ENCODE data around the gene ADAM33. TPM values are rescaled to one million over a fixed set of nuclear protein-coding genes. Genes with fewer than 3 reads are reported as not detected.

ADAM33 gene
- total RNA-seq, 1 experiment from 2014 or later, result not detected

DNA sequence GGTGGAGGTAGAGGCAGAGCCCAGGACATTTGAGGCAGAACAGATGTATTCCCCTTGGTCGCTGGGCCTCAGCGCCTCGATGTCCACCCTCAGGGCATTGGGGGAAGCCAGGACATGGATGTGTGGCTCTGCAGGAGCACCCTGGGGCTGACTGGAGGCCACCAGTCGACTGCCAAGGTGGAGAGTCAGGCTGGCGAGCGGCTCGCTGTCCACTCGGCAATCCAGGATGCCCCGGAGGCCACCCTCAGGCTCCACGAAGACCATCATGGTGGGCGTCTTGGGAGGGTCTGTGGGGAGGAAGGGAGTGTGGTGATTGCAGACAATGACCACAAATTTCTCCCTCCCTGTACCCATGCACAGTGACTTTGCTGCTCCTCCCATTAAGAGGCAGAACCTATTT is 8.2 kb upstream of the ADAM33 start:
- DNase-seq (ENCODE audit: low spot score), result no peak

DNA sequence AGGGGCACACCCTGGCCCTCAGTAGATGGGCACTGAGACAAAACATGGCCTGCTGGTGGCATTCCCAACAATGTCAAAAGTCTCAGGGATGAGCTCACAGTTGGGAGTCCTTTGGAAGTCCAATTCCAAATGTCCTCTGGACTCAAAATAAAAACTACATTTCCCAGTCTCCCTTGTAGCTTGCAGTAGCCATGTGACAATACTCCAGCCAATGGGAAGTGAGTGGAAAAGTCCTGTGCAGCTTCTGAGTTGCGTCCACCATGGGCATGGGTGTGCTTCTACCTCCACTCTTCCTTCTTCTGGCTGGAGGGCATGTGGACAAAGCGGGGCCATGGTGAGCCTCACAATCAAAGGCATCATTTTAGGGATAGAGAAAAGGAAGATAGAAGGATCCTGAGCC is 5.8 kb upstream of the ADAM33 start:
- peak; percentile 29 for DNase-seq (ENCODE audit: low spot score)

DNA sequence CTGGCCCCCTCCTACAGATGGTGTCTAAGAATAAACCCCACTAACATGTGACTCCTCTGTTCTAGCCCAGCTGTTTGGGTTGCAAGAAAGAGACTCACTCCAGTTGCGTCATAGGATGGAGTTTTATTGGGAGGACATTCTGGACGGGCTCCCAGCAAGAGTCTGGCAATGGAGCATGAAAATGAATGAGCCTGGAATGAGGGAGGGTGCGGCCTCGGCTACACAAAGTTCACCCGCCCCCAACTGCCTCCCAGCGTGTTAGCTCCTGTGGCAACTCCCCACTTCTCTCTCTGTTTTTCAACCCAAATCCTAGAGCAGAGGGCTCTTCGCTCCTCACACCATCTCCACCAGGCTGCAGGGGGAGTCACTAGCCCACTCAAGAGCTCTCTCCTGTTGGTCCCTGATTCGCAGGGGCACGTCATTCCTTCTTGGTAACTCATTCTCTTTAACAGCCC is 5.1 kb upstream of the ADAM33 start:
- DNase-seq (ENCODE audit: low spot score), result peak; percentile 46

DNA sequence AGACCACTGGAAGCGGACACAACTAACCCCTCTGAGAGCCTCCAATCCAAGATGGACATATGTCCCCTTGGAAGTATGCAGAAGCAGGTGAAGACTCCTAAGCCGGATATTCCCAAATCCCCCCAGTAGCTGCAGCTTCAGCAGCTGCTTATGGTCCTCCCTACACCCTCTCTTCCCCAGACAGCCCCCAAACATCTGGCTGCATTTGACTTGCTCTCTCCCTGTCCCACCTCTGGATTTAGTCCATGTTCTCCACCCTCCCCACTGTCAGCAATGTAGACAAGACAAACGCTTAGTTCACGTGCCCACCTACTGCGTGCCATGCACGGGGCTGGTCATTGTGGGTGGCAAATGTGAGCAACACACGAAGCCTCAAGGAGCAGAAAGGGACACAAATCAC is 4.6 kb upstream of the ADAM33 start:
- no peak for DNase-seq (ENCODE audit: low spot score)

DNA sequence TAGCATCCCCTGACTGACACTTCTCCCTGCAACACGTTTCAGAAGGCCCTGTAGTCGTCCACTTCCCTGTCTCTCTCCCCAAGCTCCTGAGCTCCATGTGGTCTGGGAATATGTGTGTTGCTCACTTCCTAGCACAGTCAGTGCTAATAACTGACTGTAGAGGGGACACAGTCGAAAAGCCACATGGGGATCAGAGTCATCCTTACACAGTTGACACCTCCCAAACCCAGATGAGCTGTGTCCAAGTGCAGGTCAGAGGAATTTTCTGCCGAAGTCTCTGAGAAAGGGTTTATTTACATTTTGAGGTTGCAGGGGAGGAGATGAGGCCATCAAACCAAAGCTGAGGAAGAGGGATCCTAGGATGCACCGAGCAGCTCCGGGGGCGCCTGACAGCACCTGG is 3.5 kb upstream of the ADAM33 start:
- no peak for DNase-seq (ENCODE audit: low spot score)

DNA sequence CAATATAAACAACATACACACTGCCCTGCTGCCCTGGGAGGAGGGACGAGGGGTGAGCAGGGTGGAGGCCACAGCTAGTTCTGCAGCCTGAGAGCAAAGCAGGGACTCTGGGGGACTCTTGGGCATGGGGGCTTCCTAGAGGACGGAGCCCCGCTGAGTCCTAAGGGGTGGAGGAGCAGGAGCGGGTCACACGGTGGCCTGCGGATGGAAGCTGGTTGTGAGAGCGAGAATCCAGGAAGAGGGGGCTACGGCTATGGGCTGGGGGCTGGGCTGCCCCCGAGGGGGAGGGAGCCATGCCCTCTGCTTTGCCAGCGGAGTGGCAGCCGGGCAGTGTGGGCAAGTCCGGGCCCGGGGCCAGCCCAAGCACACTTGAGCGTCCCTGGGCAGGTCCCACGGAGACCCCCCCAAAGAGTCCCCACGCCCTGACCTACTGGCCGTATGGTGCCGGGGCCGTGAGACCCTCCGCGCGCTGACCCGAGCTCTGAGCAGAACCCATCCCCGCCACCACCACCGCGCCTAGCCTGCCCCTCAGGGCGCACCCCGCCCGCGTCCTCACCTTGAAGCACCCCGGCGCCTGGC is 369 bp downstream of the ADAM33 start:
- DNase-seq (ENCODE audit: low spot score), result no peak

DNA sequence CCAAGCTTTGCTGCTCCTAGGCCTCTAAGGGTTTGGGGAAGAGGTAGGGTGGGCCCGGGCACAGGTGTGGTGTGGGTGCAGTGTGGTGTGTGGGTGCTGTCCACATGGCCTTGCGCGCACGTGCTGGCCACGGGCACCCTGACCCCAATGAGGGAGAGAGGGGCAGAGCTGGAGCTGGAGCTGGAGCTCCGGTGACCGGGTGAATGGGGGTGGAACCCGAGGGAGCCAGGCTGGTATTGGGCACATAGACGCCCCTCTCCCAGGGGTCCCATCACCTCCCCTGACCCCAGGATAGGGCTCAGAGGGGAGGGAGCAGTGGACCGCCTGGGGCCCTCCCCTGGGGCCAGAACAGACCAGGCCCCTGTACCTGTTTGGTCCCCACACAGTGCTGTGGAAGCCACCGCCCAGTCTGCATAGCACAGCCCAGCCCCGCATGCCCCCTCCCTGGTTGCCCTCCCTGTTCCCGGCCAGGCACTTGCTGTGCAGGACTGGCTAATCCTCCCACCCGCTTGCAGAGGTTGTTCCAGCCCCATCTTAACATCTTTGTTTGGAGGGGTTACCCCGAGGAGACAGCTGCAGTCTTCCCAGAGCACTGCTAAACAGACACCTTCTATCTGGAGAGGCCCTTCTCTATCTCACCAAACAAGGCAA is 984 bp downstream of the ADAM33 start:
- DNase-seq (ENCODE audit: low spot score), result no peak

DNA sequence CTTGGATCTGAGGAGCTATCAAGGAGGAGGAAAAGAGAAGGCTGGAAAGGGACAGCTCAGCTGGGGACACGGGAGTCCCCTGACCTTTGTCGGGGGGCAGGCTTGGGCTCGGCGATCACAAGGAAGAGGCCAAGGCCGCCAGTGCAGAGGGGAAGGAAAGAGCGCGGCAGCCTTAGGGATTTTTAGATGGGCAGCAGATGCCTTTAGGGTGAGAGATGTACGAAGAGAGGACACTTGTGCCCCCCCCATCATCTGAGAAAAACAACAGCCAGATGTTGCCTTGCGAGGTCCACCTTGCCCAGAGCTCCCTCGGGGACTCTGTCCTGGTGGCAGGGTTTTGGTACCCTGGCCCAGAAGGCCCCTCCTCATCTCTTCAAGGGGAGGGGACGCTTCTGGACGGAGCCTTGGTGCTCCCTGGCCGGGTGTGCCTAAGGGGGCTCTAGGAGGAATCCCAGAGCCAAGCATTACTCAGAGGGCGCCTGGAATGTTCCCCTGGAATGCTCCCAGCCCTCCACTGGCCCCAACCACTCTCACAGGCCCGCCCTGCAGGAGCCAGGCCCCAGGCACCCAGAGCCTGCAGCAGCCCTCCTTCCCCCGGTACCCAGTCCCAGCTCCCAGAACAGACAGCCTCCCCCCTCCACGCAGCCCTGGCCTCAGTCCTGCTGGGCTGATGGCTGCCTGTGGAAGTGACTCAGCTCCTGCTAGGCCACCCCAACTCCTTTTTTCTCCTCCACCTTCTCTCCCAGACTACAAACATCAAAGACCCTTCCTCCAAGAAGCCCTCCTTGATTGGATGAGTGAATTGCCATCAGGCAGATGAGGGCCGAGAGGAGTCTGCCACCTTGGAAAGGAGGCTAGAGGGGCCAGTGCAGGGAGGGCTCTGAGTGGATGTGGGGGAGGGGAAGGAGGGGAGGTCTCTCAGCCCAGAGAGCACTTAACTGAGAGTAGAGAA is 1.8 kb downstream of the ADAM33 start:
- DNase-seq (ENCODE audit: low spot score), result peak; percentile 14

DNA sequence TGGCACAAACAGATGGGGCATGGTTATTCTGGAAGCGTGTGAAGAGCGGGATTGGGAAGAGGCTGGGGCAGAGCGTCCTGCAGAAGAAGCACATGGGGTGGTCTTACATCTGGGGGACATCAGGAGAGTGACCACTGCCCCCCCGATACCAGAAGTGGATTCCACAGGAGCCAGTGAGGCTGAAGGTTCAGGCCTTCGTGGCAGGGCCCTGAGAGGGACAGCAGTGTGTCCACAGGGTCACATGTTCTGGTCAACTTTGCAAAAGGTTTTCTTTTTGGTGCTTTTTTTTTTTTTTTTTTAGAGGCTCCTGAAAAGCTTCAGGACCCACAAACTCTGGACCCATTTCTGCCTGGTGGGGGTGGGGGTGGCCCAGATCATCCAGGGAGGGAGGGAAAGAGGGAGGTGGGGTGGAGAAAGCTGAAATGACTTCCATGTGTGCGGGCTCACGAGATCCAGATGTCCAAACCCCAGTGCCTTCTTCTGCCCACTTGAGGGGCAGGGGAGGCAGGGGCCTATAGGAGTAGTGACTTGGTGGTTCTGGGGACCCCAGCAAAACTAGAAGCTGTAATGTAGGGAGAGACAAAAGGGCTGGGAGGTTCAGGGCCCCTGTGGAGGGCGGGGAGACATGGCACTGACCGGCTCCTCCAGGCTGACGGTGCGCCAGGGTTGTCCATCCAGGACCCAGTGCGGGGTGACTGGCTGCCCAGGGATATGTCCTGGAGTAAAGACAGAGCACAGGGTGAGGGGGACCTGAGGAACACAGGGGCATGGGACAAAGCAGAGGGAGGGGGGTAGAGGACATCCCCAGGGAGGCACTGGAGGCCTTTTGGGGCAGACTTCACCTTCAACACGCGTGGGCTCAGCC is 2.7 kb downstream of the ADAM33 start:
- no peak for DNase-seq (ENCODE audit: low spot score)

DNA sequence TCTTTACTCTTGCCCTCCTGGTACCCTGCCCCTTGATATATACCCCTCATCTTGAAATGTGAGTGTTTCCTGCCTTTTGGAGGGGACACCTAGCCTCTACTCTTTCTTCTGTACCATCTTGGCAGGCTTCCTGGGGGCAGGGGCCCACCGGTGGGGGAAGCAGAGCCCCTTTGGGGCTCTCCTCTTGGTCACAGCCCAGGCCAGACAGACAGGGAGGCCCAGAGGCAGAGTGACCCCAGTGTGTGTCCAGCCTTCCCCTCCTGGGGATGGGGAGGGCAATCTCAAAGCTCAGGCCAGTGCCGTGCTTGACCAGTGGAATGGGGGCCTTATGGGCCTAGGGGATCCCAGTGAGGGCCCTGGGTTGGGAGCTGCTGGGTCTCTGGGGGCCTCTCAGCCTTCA is 3.6 kb downstream of the ADAM33 start:
- DNase-seq (ENCODE audit: low spot score), result no peak

DNA sequence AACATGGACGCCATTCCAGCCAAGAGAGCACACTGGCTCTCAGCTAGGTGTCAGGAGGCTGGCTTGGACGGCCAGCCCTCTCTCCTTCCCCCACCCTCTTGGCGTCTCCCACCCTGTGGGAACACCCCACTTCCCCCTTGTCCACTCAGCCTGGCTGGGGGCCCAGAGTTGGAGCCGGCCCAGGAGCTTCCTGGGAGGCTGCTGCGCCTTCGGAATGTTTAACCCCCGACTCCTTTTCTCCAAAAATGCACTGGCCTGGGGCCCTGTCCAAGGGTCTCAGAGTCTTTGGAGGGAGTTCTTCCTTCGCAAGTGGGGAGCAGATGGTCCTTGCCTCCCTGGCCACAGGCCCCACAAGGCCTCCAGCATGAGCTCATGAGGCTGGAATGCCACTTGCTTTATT is 4.1 kb downstream of the ADAM33 start:
- no peak for DNase-seq (ENCODE audit: low spot score)

DNA sequence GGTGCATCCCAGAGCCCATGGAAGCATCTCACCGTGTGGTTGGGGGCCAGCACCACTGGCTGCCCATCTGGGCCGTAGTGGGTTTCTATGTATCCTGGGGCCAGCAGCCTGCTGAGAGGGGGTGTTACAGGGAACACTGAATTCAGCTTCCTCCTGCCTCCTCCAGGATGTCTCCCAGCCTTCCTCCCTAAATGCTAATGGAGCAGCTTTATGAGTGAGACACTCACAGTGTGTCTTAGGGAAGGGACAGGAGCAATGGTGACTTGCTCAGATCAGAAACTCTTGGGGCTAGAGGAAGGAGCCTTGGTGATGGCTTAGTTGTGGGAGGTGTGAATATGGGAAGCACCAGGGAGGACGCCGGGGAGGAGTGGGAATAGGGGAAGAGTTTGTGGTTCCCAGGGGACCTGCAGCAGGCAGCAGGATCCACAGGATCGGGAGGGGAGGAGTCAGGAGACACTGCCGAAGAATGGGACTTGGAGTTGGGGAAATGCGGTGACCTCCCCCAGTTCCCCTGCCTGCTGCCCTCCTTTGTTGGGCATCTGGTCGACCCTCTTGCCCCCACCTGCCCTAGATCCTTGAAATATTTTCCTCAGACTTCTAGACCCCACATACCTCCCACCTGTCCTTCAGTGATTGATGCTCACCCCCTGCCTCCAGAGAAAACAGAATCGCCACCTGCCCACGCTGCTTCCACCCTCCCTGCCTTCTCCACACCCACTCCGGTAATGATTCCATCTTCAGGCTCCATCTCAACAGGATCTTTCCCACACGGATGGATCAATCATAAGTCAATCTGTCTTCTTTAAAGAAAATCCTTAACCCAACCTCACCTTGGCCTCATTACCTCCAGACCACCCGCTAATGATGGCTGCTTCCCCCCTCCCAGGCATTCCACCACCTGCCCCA is 6.6 kb downstream of the ADAM33 start:
- DNase-seq (ENCODE audit: low spot score), result no peak

DNA sequence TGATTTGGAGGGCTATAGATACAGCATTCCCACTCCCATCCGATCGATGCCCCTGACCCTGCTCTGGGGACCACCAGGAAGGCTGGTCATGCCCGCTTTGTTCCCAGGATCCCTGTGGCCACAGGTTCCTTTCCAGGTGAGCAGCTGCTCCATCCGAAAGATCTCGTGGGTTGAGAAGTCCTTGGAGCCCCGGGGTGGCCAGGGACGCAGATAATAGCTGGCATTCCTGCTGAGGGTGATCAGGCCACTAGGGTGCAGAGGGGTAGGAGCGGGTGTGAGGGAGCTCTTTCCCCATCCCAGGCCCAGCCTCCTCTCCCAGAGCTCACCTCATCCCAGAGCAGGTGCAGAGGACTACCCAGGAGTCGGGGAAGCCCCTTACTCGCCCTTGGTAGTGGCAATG is 7.4 kb downstream of the ADAM33 start:
- no peak for DNase-seq (ENCODE audit: low spot score)

DNA sequence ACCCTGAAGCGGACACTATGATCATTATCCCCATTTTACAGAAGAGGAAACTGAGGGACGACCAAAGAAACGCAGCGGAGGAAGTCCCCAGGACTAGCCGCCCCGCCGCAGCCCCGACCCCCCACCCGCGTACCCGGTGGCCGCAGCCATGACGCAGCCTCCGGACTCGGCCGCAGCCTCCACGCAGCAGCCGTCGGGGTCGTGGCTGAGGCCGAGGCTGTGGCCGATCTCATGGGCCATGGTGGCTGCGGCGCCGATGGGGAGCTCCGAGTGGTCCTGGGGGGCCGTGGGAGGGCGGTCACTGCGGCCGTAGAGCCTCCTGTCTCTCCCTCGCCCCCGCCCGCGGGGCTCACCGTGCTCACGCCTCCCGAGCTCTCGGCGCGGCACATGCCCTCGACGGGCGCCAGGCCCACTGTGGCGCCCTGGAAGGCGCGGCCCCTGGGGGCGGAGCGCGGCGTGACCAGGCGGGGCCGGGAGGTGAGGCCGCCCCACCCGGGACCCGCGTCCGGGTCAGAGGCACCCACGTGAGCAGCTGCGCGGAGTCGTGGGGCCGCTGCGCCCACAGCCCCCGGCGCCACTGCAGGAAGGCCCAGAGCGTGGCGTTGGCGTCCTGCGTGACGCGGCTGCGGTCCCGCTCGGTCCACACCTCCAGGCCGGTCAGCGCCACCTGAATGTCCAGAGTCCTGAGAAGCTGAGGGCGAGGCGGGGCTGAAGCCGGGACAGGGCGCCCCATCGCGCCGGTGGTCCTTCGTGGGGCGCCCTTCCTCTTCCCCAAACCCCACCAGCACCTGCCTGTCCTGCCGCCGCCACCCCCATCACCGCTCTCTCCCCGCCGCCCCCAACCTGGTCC is 8.4 kb downstream of the ADAM33 start:
- no peak for DNase-seq (ENCODE audit: low spot score)

DNA sequence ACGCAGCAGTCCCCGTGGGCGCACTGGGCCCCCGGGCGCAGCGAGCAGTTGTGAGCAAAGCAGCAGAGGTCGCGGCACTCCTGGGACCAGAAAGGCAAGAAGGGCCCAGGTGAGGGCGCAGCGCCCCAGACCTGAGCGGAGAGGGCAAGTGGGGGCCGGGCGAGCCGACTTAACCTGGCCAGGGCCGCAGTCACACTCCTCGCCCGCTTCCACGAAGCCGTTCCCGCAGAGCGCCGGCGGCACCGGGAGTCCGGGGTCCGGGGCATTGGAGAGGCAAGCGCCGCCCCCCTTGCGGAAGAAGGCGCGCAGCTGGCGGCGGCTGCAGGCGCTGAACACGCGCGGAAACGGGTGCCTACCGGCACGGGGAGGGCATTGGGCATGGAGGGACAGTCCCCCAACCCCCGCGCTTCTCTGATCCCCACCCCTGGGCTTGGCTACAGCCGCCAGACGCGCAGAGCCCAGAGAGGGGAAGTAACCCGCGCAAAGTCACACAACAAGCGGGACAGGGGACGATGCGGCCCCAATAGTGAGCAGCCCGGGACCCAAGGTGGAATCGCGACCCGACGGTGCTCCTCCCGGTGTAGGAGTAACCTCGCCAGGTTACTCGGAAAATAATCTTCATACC is 9.2 kb downstream of the ADAM33 start:
- DNase-seq (ENCODE audit: low spot score), result no peak

DNA sequence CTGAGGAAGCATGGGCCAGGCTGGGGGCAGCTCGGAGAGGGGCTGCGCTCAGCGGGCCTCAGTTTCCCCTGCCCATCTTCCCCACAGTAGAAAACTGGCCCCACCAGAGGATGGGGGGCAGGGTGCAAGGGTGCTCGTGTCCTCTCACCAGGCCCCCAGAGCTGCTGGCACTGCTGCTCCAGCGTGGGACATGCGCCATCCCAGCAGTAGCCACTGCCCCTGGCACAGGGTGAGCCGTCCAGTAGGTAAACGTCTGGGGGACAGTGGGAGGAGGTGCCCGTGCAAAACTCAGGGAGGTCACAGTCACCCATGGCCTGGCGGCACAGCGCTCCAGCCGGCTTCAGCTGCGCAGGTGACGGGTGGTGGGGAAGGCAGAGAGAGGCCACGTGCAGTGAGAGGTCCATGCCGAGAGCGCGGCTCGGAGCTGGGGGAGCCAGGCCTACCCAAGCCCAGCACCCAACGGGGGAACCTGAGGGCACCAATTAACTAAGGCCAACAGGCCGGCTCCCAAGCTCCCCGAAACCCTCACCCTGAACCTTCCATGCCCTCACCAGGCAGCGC is 9.7 kb downstream of the ADAM33 start:
- DNase-seq (ENCODE audit: low spot score), result no peak

DNA sequence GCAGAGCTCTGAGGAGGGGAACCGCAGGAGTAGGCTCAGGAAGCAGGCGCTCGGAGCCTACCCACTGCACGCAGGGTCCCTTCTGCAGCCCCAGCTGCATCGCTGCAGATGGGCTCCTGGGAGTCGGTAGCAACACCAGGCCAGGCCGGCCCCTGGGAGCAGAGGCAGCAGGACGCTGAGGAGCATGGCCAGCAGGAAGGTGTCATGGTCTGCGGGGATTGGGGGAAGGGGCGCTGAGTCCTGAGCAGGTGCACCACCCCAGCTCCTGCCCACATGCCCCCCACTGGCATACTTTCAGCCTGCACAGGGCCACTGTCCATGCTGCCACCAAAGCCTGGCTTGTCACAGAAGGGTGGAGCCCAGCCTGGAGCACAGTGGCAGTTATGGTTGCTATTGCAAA is 10.9 kb downstream of the ADAM33 start:
- DNase-seq (ENCODE audit: low spot score), result no peak

DNA sequence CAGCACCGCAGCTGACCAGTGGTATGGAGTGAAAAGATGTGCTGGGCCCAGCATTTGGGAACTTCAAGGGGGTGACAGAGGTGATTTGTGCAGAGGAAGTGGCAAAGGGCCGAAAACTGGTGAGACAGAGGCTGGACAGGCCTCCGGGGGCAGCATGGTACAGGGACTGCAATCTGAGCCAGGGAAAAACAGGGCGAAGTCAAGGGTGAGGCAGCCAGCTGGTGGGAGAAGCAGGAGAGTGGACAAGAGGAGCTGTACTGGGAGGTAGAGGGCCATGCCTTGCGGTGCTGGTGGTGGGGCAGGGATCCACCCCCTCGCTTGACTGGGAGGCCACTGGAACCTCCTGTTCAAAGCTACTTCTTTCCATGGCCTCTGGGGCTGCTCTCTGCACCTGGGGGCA is 11.3 kb downstream of the ADAM33 start:
- DNase-seq (ENCODE audit: low spot score), result peak; percentile 42
